HG02623 (cell line): ENCODE results near the gene MYO3B.

ENCODE experiments used
- ATAC-seq: cut with Tn5 transposase; IDR thresholded peaks from one replicate; pipeline ENCODE4 v1.9.1; 2021; ENCODE audit warnings: moderate library complexity; ENCODE audit not compliant: unreplicated experiment

MYO3B gene

GRCh38 chr2:170162271-170162632 lies 15.7 kb upstream of the MYO3B start:
- no peak for ATAC-seq

GRCh38 chr2:170163411-170164065 lies 14.4 kb upstream of the MYO3B start:
- no peak for ATAC-seq

GRCh38 chr2:170165129-170165528 lies 12.8 kb upstream of the MYO3B start:
- ATAC-seq, result no peak

- no peak for ATAC-seq
Measured at GRCh38 chr2:170166735-170167134, 11.2 kb upstream of the MYO3B start.

- ATAC-seq, result no peak
Measured at GRCh38 chr2:170170281-170171040, 7.5 kb upstream of the MYO3B start.

GRCh38 chr2:170176212-170176611 lies 1.7 kb upstream of the MYO3B start:
- no peak for ATAC-seq

- ATAC-seq, result peak; percentile 71
Measured at GRCh38 chr2:170180031-170180566, 2.2 kb downstream of the MYO3B start.

- no peak for ATAC-seq
Measured at GRCh38 chr2:170181602-170182001, 3.7 kb downstream of the MYO3B start.

- no peak for ATAC-seq
Measured at GRCh38 chr2:170185319-170185718, 7.4 kb downstream of the MYO3B start.

GRCh38 chr2:170189757-170190156 lies 11.8 kb downstream of the MYO3B start:
- no peak for ATAC-seq

GRCh38 chr2:170190172-170190571 lies 12.2 kb downstream of the MYO3B start:
- no peak for ATAC-seq

GRCh38 chr2:170191166-170191866 lies 13.4 kb downstream of the MYO3B start:
- no peak for ATAC-seq

GRCh38 chr2:170196963-170197362 lies 19.0 kb downstream of the MYO3B start:
- ATAC-seq, result no peak

GRCh38 chr2:170201275-170201674 lies 23.3 kb downstream of the MYO3B start:
- no peak for ATAC-seq

- peak; percentile 47 for ATAC-seq
Measured at GRCh38 chr2:170201734-170202393, 23.9 kb downstream of the MYO3B start.

GRCh38 chr2:170202437-170202836 lies 24.5 kb downstream of the MYO3B start:
- ATAC-seq, result no peak

GRCh38 chr2:170204298-170204951 lies 26.5 kb downstream of the MYO3B start:
- no peak for ATAC-seq

GRCh38 chr2:170206246-170206645 lies 28.3 kb downstream of the MYO3B start:
- no peak for ATAC-seq

- no peak for ATAC-seq
Measured at GRCh38 chr2:170206805-170207407, 29.0 kb downstream of the MYO3B start.

- ATAC-seq, result no peak
Measured at GRCh38 chr2:170207901-170208300, 30.0 kb downstream of the MYO3B start.
